ENCODE data around the gene ARL17A.
"Not testable (repeated sequence)": the region's sequence is repeated elsewhere in the genome, so short reads cannot be mapped to it uniquely, and the experiment has no call there.

DNA sequence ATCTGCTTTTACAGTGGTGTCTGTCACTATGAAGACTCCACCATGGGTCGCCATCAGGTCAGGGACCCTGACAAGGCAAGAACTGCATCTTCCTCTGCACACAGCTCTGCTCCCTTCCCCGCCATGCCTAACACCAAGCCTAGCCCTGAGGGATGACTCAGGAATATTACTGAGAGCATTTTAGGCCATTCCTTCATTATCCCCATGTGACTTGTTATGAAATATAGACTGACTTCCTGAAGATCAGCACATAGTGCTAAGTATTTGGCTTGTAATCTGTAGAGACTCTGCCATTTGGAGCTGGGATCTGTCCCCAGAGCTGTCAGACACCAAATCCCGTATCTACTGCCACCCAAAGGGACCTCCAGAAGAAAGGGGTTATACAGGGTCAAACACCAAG is 19.4 kb downstream of the ARL17A start:
- TF ChIP-seq EZH2 (IDR thresholded peaks at IDR 0.05) = not testable (repeated sequence)
- TF ChIP-seq, protein P1, sequence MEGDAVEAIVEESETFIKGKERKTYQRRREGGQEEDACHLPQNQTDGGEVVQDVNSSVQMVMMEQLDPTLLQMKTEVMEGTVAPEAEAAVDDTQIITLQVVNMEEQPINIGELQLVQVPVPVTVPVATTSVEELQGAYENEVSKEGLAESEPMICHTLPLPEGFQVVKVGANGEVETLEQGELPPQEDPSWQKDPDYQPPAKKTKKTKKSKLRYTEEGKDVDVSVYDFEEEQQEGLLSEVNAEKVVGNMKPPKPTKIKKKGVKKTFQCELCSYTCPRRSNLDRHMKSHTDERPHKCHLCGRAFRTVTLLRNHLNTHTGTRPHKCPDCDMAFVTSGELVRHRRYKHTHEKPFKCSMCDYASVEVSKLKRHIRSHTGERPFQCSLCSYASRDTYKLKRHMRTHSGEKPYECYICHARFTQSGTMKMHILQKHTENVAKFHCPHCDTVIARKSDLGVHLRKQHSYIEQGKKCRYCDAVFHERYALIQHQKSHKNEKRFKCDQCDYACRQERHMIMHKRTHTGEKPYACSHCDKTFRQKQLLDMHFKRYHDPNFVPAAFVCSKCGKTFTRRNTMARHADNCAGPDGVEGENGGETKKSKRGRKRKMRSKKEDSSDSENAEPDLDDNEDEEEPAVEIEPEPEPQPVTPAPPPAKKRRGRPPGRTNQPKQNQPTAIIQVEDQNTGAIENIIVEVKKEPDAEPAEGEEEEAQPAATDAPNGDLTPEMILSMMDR (IDR thresholded peaks at IDR 0.05) = not testable (repeated sequence)

Measured in neural progenitor cell (in vitro differentiated cells).